Lung (tissue), 12 donors: Measurements from ENCODE around the gene HES5. TPM values are rescaled to one million over a fixed set of nuclear protein-coding genes. Genes with fewer than 3 reads are reported as not detected.
"Not testable (repeated sequence)": the region's sequence is repeated elsewhere in the genome, so short reads cannot be mapped to it uniquely, and the experiment has no call there.

ENCODE experiments used
- ATAC-seq: fragments of 200-7000 bp; cut with Tn5 transposase; one replicate; pipeline ENCODE4 v1.9.1; 2020; ENCODE audit warnings: moderate number of reproducible peaks; ENCODE audit not compliant: insufficient read depth, low FRiP score
- DNase-seq, 3 donors: peaks; one replicate each; pipeline ENCODE4 v3.0.0-alpha.2; 2013 to 2017
- H3K27ac ChIP-seq, 2 donors: one replicate each; pipeline ENCODE4 v1.5.1; 2013; ENCODE audit warnings: mild to moderate bottlenecking in 2 of 2, moderate library complexity in 2 of 2, control low read depth in 1 of 2, inconsistent platforms in 1 of 2, low read depth in 1 of 2, low read length in 1 of 2
- H3K27me3 ChIP-seq, 3 donors: one replicate each; pipeline ENCODE4 v1.5.1; 2013; ENCODE audit warnings: low read length in 2 of 3; ENCODE audit not compliant: control insufficient read depth in 3 of 3, insufficient read depth in 3 of 3
- H3K36me3 ChIP-seq, 4 donors: one replicate each; pipeline ENCODE4 v1.5.1; 2013; ENCODE audit warnings: low read length in 4 of 4, mild to moderate bottlenecking in 1 of 4, moderate library complexity in 1 of 4; ENCODE audit not compliant: control insufficient read depth in 4 of 4, insufficient read depth in 4 of 4
- H3K4me1 ChIP-seq, 5 donors: one replicate each; pipeline ENCODE4 v1.5.1; 2013; ENCODE audit warnings: low read length in 5 of 5, mild to moderate bottlenecking in 2 of 5, moderate library complexity in 1 of 5; ENCODE audit not compliant: control insufficient read depth in 5 of 5, insufficient read depth in 5 of 5
- H3K4me3 ChIP-seq: one replicate; pipeline ENCODE4 v1.5.1; 2013; ENCODE audit warnings: mild to moderate bottlenecking, control low read depth, moderate library complexity
- H3K9ac ChIP-seq, 2 donors: one replicate each; pipeline ENCODE4 v1.5.1; 2013; ENCODE audit warnings: low read length in 2 of 2, control low read depth in 1 of 2; ENCODE audit not compliant: insufficient read depth in 1 of 2
- H3K9me3 ChIP-seq, 4 donors: one replicate each; pipeline ENCODE4 v1.5.1; 2013; ENCODE audit warnings: low read length in 3 of 4, mild to moderate bottlenecking in 1 of 4, moderate library complexity in 1 of 4; ENCODE audit not compliant: control insufficient read depth in 4 of 4, insufficient read depth in 3 of 4
- WGBS, 2 donors: extraction: QIAGEN DNeasy Blood & Tissue Kit; methylation state at CpG; one replicate each; pipeline ENCODE4 v1.1.7; 2013; 5-methylcytosine and 5-hydroxymethylcytosine counted together
- polyA plus RNA-seq, 2 donors: library from polyadenylated mRNA; stranded (reverse); fragments of 200-250 nt; gene quantifications; one replicate each; pipeline ENCODE4 v1.2.1, GENCODE V29; 2013
- total RNA-seq, 2 donors: library from RNA; depleted of rRNA in 1 of 2; stranded (reverse); fragments of >200 nt in 1 of 2; gene quantifications; one replicate each; pipeline ENCODE4 v1.2.1, GENCODE V29; 2014 to 2021
- TF ChIP-seq, protein P1 (sequence below): IDR thresholded peaks from 2 replicates; pipeline ENCODE4 v1.5.1; 2012; ENCODE audit warnings: mild to moderate bottlenecking; ENCODE audit errors: control extremely low read depth, extremely low read depth
- donor health status: control.
- donor health status: control.
- donor health status: Bipolar disorder and iron deficiency.
- donor health status: healthy.
- donor health status: DM: yes; HTN: yes; CAD: no.

The HES5 gene
- total and polyA plus RNA-seq, 4 donors: 0.16 to 1.00 (median 0.36) TPM

DNA sequence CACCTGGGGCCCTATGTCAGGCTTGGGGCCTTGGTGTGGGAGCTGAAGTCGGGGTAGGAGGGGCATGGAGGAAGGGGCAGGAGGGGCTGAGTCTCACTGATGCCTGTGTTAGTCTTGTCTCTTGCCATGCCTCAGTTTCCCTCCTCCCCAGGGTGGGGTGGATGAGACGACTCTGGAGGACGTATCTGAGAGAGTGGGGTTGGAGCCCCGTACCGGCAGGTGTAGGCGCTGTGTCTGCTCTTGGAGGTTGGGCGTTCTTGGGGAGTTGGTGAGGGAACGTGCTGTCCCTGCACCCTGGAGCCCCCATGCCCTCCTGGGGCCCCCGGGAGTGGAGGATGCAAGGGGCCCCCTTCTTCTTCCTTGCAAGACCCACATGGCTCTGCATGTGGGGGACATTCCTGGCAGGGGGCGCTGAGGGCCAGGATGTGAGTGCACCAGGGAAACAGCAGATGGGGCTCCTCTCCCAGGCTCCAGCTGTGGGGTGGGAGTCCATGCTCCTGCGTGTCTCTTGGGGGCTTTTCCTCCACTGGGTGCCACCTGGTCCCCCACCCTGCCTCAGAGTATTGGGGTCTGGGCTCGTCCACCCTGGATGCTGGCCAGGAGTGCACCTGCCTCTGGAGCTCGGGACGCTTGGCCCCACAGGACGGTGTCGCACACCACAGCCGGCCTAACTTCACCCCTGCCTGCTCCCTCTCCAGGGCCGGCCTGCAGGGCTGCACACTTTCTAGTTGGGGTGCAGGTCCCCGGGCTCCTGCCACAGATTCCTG lies 24.7 kb upstream of the HES5 start:
- peak overlapping the region in 1 of 2 donors; percentile 95 for H3K27ac ChIP-seq
- H3K9ac ChIP-seq: no peak overlapping the region
- no peaks in the 10 kb centered on the region for H3K27me3 ChIP-seq
- WGBS, 2 donors: 37 to 48% methylated on average over 18 to 19 of the region's 19 CpGs
- no peak overlapping the region for H3K4me3 ChIP-seq
- DNase-seq (peak in 2 of 3 donors; percentile 57 to 64), ATAC-seq (no peak)
- H3K4me1 ChIP-seq: peaks cover 0 to 32% (median 16%) of the 10 kb centered on the region in 5 donors
- H3K9me3 ChIP-seq: no peaks in the 10 kb centered on the region
- TF ChIP-seq, protein P1, sequence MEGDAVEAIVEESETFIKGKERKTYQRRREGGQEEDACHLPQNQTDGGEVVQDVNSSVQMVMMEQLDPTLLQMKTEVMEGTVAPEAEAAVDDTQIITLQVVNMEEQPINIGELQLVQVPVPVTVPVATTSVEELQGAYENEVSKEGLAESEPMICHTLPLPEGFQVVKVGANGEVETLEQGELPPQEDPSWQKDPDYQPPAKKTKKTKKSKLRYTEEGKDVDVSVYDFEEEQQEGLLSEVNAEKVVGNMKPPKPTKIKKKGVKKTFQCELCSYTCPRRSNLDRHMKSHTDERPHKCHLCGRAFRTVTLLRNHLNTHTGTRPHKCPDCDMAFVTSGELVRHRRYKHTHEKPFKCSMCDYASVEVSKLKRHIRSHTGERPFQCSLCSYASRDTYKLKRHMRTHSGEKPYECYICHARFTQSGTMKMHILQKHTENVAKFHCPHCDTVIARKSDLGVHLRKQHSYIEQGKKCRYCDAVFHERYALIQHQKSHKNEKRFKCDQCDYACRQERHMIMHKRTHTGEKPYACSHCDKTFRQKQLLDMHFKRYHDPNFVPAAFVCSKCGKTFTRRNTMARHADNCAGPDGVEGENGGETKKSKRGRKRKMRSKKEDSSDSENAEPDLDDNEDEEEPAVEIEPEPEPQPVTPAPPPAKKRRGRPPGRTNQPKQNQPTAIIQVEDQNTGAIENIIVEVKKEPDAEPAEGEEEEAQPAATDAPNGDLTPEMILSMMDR: peak; percentile 26
- H3K36me3 ChIP-seq: peaks cover 0 to 15% (median 0%) of the 10 kb centered on the region in 4 donors

DNA sequence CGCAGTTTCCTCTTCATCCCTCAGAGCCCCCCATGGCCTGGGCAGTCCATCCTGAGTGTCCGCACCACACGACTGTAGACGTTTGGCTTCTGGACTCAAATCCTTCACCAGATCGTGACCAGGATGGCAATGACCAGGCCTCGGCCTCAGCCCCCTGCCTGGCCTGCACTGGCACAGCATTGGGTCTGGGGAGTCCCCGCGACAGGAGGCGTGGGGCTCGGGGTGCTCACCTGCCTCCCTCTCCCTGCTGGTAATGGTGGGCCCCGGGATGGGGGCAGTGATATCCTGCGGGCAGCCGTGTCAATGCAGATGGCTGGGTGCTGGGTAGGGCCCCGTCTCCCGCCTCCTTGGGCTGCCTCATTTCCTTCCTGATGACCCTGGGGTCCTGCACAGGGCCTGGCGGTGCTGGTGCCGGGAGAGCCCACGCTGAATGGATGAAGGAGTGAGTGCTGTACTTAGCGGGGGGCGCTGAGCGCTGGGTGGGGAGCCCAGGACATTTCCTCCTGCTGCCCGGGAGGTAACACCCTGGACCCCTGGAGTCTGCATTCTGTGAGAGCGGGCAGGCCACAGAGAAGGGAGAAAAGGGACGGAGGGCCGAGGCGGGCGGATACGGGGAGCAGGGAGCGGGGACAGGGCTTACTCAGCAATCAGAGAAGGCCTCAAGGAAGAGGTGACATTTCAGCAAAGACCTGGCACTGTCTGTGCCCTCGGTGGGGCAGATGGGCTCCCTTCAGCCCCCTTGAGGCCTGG lies 24.0 kb upstream of the HES5 start:
- Histone ChIP-seq H3K9ac (no peak overlapping the region), H3K9me3 (no peaks in the 10 kb centered on the region), H3K27ac (no peak overlapping the region), H3K4me1 (peaks cover 0 to 28% (median 16%) of the 10 kb centered on the region in 5 donors), H3K36me3 (peaks cover 0 to 9% (median 0%) of the 10 kb centered on the region in 4 donors), H3K4me3 (no peak overlapping the region), H3K27me3 (no peaks in the 10 kb centered on the region)
- WGBS, 2 donors: 79 to 81% methylated on average over 29 to 30 of the region's 30 CpGs
- DNase-seq (no peak), ATAC-seq (no peak)
- TF ChIP-seq, protein P1: no peak

DNA sequence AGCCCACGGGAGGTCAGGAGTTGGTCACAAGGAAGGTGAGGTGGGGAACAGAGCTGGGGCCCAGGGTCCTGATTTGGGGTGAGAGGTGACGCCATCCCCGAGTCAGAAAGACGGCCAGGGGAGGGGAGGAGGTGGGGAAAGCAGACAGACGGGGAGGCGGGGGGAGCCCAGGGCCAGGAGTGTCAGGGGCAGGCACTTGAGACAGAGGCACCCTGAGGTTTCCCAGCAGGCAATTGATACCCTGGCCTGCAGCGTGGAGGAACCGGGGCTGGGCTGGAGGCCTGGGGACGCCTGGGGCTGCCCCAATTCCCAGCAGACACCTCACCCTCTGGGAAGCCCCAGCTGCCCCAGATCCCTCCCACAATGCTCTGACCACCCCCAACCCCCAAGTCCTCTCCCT lies 23.0 kb upstream of the HES5 start:
- not testable (repeated sequence) for H3K36me3 ChIP-seq, H3K9ac ChIP-seq, H3K9me3 ChIP-seq, ATAC-seq, H3K27me3 ChIP-seq, DNase-seq, H3K27ac ChIP-seq, H3K4me3 ChIP-seq
- peaks cover 0 to 32% (median 22%) of the 10 kb centered on the region in 5 donors for H3K4me1 ChIP-seq
- 61 to 62% methylated on average over 6 to 9 of the region's 9 CpGs for WGBS, 2 donors

DNA sequence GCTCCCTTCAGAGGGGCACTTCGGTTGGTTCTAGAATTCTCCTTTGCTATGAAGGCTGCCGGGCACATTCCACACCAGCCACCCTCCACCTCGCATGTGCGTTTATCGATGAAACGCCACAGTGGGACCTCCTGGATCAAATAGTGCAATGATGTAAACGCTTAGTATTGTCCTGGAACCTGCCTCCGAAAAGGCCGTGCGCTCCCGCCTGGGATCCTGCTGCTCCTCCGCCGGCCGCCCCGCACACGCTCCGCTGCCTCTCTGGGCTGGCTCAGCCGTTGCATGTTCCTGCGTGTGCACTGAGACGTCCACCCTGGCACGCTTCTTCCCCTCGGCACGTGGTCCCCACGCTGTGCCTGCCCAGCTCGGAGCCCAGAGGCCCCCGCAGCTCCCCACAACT lies 22.1 kb upstream of the HES5 start:
- peaks cover 3 to 40% (median 21%) of the 10 kb centered on the region in 5 donors for H3K4me1 ChIP-seq
- 86 to 97% methylated on average over 23 to 26 of the region's 26 CpGs for WGBS, 2 donors
- no peak overlapping the region for H3K27ac ChIP-seq
- no peak overlapping the region for H3K4me3 ChIP-seq
- no peaks in the 10 kb centered on the region for H3K9me3 ChIP-seq
- no peaks in the 10 kb centered on the region for H3K27me3 ChIP-seq
- no peak for DNase-seq
- no peak for ATAC-seq
- no peaks in the 10 kb centered on the region for H3K36me3 ChIP-seq
- H3K9ac ChIP-seq: no peak overlapping the region
- TF ChIP-seq, protein P1: no peak

DNA sequence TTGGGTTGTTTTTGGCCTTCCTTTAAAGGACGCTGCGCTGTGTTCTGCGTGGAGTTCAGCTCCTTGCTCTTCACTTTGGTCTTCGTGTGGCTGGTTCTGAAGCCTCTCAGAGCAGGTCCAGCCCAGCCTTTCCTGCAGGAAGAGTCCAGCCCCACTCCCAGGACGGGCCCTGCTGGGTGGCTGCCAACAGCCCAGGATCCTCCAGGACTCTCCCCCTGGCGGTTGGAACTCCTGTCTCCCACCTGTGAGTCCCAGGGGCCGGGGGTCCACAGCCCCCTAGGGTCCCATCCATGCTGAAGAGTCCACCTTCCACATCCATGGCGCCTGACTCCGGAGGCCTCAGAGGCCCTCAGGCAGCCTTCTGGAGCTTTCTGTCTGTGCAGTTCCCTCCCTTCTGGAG lies 21.5 kb upstream of the HES5 start:
- peak overlapping the region; percentile 17 to 26 for H3K27ac ChIP-seq
- not testable (repeated sequence) for H3K27me3 ChIP-seq, H3K4me3 ChIP-seq, H3K9me3 ChIP-seq, DNase-seq, H3K9ac ChIP-seq, H3K36me3 ChIP-seq, ATAC-seq
- WGBS, 2 donors: 70 to 80% methylated on average over 9 of the region's 9 CpGs
- H3K4me1 ChIP-seq: peaks cover 3 to 40% (median 22%) of the 10 kb centered on the region in 5 donors
